Left ventricle myocardium inferior (tissue), 1 donor: ENCODE results near the gene RRAGA. TPM values are rescaled to one million over a fixed set of nuclear protein-coding genes. Genes with fewer than 3 reads are reported as not detected.
A peak's percentile ranks its signal among the peaks of the same experiment; 100 is the strongest.
"Not testable (repeated sequence)": the region's sequence is repeated elsewhere in the genome, so short reads cannot be mapped to it uniquely, and the experiment has no call there.

Experiments
- DNase-seq: peaks from one replicate; pipeline ENCODE4 v3.0.0-alpha.2; 2020
- H3K27ac ChIP-seq: fragments of 200-600 bp; replicated peaks from 2 replicates; pipeline ENCODE4 v1.8.0; 2021
- H3K27me3 ChIP-seq: fragments of 200-600 bp; 2 replicates; pipeline ENCODE4 v1.8.0; 2021; ENCODE audit warnings: low read depth
- H3K36me3 ChIP-seq: fragments of 200-600 bp; 2 replicates; pipeline ENCODE4 v1.8.0; 2021
- H3K4me1 ChIP-seq: fragments of 200-600 bp; 2 replicates; pipeline ENCODE4 v1.8.0; 2021
- H3K4me3 ChIP-seq: fragments of 200-600 bp; 2 replicates; pipeline ENCODE4 v1.8.0; 2021; ENCODE audit warnings: mild to moderate bottlenecking, moderate library complexity
- H3K9me3 ChIP-seq: fragments of 200-600 bp; replicated peaks from 2 replicates; pipeline ENCODE4 v1.8.0; 2021
- intact Hi-C: fragments of 100-400 bp; cut with micrococcal nuclease; formaldehyde crosslinking; loops from one replicate; pipeline ENCODE4 v1.11.0; 2022
- long read RNA-seq: library from polyadenylated mRNA; unstranded; transcript quantifications from one replicate; pipeline ENCODE4 v2.0.0, GENCODE V29; 2021
- total RNA-seq: library from RNA; stranded (reverse); fragmentation: NEBNext Ultra II Directional; extraction: Animal tissue kit (Norgen Biotek cat#: 25700); gene quantifications from one replicate; pipeline ENCODE4 v1.2.1, GENCODE V29; 2021
- TF ChIP-seq, protein P1 (sequence below): fragments of 200-600 bp; IDR thresholded peaks from 2 replicates; pipeline ENCODE4 v1.8.0; 2021; ENCODE audit warnings: antibody characterized with exemption, mild to moderate bottlenecking, borderline replicate concordance
- donor health status: DM: no; HTN: yes; CAD: no; lungs with severe emphysema.

Gene RRAGA, protein sequence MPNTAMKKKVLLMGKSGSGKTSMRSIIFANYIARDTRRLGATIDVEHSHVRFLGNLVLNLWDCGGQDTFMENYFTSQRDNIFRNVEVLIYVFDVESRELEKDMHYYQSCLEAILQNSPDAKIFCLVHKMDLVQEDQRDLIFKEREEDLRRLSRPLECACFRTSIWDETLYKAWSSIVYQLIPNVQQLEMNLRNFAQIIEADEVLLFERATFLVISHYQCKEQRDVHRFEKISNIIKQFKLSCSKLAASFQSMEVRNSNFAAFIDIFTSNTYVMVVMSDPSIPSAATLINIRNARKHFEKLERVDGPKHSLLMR
- 78.8 TPM for total RNA-seq
- long read RNA-seq, transcript RRAGA-201 (1 exons, 1,589 nt), result major isoform, 142 of 142 reads
- long read RNA-seq, partial matches to known transcripts, result 0 of 142 reads
- long read RNA-seq, other reads (novel, unspliced or antisense), result 0 of 142 reads

DNA sequence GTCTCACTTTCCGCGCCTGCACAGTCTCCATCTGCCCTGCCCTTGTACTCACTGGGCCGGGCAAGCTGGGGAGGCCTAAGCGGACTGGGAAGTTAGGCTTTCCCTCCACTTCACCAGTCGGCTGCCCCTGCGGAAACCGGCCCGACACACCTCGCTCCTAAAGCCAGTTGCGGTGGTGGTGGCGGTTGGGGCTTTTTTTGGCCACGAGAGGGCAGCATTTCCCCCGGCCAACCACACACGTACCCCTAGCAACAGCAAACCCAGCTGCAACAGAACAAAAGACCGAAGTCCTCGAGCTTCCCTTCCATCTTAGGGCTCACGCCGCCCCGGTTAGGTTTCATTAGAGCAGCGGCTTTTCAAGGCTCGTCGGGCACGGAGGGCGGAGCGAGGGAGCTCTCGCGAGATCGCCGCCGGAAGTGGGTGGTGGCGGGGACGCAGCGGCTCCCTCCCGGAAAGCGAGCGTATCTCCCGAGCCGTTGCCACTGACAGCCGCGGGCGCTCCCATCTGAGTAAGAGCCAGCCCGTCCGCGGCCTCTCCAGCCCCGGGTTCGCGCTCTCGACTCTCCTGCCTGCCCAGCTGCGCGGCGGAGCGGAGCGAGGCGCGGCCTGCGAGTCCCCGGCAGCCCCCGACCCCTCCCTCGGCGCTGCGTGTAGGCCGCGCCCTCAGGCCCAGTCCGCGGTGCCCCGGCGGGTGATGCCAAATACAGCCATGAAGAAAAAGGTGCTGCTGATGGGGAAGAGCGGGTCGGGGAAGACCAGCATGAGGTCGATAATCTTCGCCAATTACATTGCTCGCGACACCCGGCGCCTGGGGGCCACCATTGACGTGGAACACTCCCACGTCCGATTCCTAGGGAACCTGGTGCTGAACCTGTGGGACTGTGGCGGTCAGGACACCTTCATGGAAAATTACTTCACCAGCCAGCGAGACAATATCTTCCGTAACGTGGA, at the start of gene RRAGA:
TSS of gene RRAGA (plus strand) at position 462 of the 951 bp plus-strand sequence. CDS start at position 695, 233 bp downstream.
- peak; percentile 94 for DNase-seq
- Histone ChIP-seq H3K27me3 (no peaks in the 10 kb centered on the region), H3K9me3 (no peaks in the 10 kb centered on the region), H3K36me3 (peaks cover 8% of the 10 kb centered on the region), H3K4me3 (peak within 1 kb of the TSS; percentile 94), H3K4me1 (peaks cover 53% of the 10 kb centered on the region), H3K27ac (peak within 1 kb of the TSS; percentile 96)
- TF ChIP-seq, protein P1, sequence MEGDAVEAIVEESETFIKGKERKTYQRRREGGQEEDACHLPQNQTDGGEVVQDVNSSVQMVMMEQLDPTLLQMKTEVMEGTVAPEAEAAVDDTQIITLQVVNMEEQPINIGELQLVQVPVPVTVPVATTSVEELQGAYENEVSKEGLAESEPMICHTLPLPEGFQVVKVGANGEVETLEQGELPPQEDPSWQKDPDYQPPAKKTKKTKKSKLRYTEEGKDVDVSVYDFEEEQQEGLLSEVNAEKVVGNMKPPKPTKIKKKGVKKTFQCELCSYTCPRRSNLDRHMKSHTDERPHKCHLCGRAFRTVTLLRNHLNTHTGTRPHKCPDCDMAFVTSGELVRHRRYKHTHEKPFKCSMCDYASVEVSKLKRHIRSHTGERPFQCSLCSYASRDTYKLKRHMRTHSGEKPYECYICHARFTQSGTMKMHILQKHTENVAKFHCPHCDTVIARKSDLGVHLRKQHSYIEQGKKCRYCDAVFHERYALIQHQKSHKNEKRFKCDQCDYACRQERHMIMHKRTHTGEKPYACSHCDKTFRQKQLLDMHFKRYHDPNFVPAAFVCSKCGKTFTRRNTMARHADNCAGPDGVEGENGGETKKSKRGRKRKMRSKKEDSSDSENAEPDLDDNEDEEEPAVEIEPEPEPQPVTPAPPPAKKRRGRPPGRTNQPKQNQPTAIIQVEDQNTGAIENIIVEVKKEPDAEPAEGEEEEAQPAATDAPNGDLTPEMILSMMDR, result peak; percentile 89
- intact Hi-C loops, result no loop called here

DNA sequence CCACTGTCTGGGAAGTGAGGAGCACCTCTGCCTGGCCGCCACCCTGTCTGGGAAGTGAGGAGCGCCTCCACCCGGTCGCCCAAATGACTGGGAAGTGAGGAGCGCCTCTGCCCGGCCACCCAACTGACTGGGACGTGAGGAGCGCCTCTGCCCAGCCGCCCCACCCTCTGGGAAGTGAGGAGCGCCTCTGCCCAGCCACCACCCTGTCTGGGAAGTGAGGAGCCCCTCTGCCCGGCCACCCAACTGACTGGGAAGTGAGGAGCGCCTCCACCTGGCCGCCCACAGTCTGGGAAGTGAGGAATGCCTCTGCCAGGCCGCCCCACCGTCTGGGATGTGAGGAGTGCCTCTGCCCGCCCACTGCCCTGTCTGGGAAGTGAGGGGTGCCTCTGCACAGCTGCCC, 49.1 kb upstream of the RRAGA start:
- H3K27me3 ChIP-seq, result no peaks in the 10 kb centered on the region
- TF ChIP-seq, protein P1, result no peak
- H3K4me3 ChIP-seq, result no peak overlapping the region
- no peaks in the 10 kb centered on the region for H3K36me3 ChIP-seq
- H3K9me3 ChIP-seq, result peaks cover 31% of the 10 kb centered on the region
- DNase-seq, result no peak
- intact Hi-C loops, result no loop called here
- H3K4me1 ChIP-seq, result no peaks in the 10 kb centered on the region
- H3K27ac ChIP-seq, result no peak overlapping the region

DNA sequence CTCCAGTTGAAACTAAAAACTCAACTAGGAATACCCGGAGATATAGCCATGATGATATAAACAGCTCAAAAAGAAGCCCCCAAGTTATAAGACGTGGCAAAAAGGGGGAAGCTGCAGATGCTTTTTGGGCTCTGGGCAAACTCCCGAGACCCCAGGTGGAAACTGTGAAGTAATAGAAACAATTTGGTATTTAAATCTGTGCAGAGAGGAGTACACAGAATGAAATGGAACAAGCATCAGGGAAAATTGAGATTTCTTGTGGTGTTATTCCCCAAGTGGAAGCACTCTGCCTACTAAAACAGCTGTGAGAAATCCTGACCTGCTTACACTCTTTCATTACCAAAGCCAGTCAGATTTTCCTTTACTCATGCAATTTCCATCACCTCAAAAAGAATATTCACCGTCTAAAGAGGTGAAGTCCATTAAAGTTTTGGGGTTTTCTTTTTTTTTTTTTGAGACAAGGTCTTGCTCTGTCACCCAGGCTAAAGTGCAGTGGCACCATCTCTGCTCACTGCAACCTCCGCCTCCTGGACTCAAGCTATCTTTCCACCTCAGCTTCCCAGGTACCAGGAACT, 39.7 kb upstream of the RRAGA start:
- Histone ChIP-seq H3K27ac (no peak overlapping the region), H3K4me3 (no peak overlapping the region), H3K27me3 (no peaks in the 10 kb centered on the region), H3K4me1 (no peaks in the 10 kb centered on the region), H3K9me3 (peaks cover 7% of the 10 kb centered on the region), H3K36me3 (no peaks in the 10 kb centered on the region)
- DNase-seq, result no peak
- TF ChIP-seq, protein P1, result no peak
- intact Hi-C loops, result no loop called here

DNA sequence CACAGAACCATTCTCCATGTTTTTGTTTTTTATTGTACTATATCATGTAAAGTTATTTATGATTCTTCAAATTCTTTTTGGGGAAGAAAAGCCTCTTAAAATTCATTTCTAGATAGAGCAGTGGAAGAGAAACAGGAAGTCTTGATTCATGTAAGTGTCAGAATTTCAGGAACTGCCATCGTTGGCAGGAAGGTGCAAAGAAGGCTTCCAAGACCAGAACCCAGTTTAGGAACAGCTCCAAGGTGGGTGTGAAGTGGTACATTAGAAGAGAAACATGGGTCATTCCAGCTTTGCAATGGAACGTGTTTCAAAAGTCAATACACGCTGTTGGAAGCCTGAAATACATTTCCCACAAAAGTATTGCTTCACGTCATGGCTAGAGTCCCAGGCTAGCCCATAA, 31.0 kb upstream of the RRAGA start:
- H3K4me1 ChIP-seq, result no peaks in the 10 kb centered on the region
- no peak overlapping the region for H3K4me3 ChIP-seq
- H3K9me3 ChIP-seq, result no peaks in the 10 kb centered on the region
- TF ChIP-seq, protein P1, result no peak
- DNase-seq, result no peak
- no peak overlapping the region for H3K27ac ChIP-seq
- intact Hi-C loops, result no loop called here
- no peaks in the 10 kb centered on the region for H3K27me3 ChIP-seq
- H3K36me3 ChIP-seq, result no peaks in the 10 kb centered on the region

DNA sequence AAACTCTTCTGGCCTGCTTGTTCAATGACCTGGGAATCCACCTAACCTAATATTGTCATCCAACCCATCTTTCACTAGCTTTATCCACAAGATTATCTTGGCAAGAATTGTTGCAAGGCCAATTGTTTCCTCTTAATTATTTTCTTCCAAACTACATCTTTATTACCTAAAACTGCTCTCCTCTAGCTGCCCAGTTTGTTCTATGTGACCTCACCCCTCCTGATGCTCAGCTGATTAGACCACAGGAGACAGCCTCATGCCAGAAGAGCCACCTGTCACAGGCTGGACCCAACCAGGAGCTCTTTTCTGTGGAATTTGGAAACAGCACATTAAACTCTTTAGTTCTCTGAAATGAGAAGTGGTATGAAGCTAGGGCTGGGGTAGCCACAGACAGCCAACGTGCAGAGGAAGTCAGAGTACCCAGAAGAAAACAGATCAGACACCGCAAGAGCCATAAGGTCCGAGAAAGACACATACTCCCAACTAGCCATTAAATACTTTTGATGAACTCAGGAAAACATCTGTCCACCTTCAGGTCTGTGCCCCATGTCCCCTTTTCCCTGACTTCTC, 28.3 kb upstream of the RRAGA start:
- no peak for DNase-seq
- H3K9me3 ChIP-seq, result no peaks in the 10 kb centered on the region
- TF ChIP-seq, protein P1, result no peak
- no peaks in the 10 kb centered on the region for H3K4me1 ChIP-seq
- H3K27me3 ChIP-seq, result no peaks in the 10 kb centered on the region
- intact Hi-C loops, result no loop called here
- no peak overlapping the region for H3K27ac ChIP-seq
- H3K36me3 ChIP-seq, result no peaks in the 10 kb centered on the region
- no peak overlapping the region for H3K4me3 ChIP-seq

DNA sequence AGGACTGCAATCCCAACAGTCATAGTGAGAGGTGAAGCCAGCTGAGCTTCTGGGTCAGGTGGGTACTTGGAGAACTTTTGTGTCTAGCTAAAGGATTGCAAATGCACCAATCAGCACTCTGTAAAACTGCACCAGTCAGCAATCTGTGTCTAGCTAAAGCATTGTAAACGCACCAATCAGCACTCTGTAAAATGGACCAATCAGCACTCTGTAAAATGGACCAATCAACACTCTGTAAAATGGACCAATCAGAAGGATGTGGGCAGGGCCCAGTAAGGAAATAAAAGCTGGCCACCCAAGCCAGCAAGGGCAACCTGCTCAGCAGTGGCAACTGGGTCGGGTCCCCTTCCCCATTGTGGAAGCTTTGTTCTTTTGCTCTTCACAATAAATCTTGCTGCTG, 27.6 kb upstream of the RRAGA start:
- H3K4me3 ChIP-seq, result not testable (repeated sequence)

More for the DNA sequence above, 27.6 kb upstream of the RRAGA start:
- H3K27me3 ChIP-seq, H3K36me3 ChIP-seq, H3K4me1 ChIP-seq, H3K9me3 ChIP-seq, intact Hi-C loops, DNase-seq, H3K27ac ChIP-seq: not testable (repeated sequence)
